ENCODE results near the gene SSC4D.
"Not testable (repeated sequence)": the region's sequence is repeated elsewhere in the genome, so short reads cannot be mapped to it uniquely, and the experiment has no call there.

The SSC4D gene

DNA sequence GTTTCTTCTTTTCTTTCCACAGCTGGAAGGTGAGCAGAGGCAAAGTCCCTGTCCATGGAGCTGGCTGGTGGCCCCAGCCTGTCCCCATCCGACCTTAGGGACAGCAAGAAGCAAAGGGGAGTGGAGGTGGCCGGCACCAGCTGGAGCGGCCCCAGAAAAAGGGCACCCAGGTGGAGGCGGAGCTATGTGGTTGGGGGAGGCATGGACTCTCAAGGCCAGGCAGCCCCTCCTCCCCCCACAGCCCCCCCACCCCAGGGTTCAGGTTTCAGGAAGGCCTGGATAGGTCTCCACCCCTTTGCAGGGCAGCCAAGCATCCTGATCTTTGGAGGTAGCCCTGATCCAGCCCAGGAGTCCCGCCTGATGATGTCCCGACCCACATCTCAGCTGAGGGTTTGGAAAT lies at the start of gene SSC4D:
SSC4D (minus strand) TSS at position 161 of the 400 bp plus-strand sequence. CDS start 5,258 bp downstream, outside the sequence.
- no peak for DNase-seq (ENCODE audit: low read depth in 2 of 2)

DNA sequence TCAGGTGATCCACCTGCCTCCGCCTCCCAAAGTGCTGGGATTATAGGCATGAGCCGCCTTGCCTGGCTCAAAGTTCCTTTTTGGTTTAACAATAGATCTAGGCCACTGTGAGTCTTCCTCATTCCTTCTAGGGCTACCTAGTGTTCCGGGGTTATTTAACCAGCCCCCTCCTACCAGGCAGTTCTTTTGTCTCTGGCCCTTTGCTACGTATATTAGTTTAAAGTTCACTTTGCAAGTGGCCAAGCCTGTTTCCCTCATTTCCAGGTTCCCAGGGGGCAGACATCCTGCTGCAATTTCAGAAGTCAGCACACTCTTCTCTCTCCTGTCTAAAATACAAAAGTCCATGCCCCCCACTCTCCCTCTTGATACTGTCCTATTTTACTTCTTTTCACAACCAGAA lies 49.0 kb upstream of the SSC4D start:
- DNase-seq (ENCODE audit: low read depth in 2 of 2), result not testable (repeated sequence)

DNA sequence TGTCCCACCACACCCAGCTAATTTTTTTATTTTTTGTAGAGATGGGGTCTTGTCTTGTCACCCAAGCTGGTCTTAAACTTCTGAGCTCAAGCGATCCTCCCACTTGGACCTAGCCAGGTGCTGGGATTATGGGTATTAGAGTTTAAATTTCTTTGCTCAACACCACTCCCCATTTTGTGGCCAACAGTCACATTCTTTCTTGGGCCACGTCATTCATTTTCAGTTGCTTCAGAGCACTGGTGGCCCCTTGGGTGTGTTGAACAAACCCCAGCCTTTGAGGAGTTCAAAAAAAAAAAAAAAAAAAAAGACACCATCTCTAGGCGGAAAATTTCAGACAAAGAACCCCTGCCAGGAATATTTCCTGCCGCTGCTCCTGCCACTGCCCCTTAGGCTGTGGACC lies 47.5 kb upstream of the SSC4D start:
- DNase-seq (ENCODE audit: low read depth in 2 of 2), result not testable (repeated sequence)

DNA sequence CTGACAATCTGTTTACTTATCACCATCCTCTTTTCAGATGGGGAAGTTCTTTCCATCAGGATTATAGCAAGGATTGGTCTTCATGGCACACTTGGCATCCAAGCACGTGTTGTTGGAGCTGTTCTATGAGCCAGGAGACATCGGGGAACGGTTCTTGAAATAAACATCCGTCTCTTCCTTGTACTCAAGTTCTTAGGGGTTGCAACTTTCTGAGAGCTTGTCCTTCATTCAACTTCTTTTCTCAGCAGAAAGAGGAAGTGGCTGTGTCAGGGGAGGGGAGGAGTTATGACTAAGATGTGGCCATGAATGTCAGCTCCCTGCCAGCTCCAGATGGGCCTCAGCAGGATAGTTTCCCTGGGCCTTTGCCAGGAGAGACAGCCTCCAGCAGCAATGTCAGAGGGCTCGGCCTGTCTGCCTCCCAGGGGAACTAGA lies 36.1 kb upstream of the SSC4D start:
- not testable (repeated sequence) for DNase-seq (ENCODE audit: low read depth in 2 of 2)

DNA sequence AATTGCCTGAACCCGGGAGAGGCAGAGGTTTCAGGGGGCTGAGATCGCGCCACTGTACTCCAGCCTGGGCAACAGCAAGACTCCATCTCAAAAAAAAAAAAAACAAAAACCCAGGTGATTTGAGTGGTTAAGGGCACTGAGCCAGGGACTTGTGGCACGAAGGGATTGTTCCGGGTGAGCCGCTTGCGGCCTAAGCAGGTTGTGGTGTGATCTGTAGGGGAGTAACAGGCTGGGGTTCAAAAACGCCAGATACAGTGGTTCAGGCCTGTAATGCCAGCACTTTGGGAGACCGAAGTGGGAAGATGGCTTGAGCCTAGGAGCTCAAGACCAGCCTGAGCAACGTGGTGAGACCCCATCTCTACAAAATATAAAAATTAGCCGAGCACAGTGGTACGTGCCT lies 34.3 kb upstream of the SSC4D start:
- not testable (repeated sequence) for DNase-seq (ENCODE audit: low read depth in 2 of 2)

DNA sequence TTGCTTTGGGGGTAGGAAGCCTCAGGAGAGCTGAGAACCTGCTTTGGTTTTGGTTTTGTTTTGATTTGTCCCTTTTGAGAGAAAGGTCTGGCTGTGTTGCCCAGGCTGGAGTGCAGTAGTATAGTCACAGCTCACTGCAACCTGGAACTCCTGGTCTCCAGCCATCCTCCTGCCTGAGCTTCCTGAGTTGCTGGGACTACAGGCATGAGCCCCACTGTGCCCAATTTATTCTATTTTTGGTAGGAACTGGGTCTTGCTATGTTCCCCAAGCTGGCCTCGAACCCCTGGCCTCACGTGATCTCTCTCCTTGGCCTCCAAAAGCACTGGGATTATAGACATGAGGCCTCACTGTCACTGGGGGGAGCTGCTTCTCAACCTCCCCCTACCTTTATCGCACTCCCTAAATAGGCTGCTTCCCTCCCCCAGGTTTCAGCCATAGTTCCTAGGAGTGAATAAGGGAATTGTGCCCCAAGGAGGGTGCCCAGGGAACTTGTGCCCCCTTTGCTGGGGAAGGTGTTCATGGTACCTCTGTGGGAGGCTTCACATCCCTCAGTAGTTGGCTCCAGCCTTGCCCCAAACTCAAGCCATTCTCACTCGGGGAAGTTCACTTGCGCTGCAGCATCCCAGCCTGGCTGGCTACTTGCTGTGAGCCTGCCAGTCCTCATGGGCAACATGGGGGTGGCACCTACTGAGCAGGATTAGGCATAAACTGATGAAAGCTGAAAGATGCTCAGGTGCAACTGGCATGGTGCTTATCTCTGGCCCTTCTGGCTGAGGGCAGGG lies 33.4 kb upstream of the SSC4D start:
- not testable (repeated sequence) for DNase-seq (ENCODE audit: low read depth in 2 of 2)

DNA sequence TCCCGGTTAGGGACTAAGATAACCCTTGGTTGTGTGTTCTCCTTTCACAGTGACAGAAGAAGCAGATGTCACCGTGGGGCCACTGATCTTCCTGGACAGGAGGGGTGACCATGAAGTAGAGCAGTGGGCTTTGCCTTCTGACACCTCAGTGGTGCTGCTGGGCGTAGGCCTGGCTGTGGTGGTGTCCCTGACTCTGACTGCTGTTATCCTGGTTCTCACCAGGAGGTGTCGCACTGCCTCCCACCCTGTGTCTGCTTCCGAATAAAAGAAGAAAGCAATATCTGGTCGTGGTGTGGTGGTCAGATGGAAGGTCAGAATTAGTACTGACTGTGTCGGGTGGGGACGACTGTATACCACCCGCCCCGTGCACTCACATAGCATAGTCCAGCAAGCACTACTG lies 32.3 kb upstream of the SSC4D start:
- not testable (repeated sequence) for DNase-seq (ENCODE audit: low read depth in 2 of 2)

DNA sequence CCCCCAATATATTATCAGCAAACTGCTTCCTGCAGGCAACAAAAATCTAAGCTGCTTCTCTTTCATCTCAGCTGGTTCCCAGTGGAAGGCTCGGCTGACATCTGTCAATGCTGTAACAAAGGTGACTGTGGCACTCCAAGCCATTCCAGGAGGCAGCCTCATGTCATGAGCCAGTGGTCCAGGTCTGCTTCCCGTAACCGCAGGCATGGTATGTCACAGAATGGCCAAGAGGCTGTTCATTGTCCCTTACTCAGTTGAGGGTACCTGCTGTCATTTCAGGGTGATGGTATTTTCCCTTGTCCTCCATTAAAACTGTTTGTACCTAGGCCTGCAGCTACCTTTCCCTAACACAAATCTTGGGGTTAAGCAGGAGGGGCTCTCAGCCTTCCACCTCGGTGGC lies 30.9 kb upstream of the SSC4D start:
- DNase-seq (ENCODE audit: low read depth in 2 of 2), result not testable (repeated sequence)

DNA sequence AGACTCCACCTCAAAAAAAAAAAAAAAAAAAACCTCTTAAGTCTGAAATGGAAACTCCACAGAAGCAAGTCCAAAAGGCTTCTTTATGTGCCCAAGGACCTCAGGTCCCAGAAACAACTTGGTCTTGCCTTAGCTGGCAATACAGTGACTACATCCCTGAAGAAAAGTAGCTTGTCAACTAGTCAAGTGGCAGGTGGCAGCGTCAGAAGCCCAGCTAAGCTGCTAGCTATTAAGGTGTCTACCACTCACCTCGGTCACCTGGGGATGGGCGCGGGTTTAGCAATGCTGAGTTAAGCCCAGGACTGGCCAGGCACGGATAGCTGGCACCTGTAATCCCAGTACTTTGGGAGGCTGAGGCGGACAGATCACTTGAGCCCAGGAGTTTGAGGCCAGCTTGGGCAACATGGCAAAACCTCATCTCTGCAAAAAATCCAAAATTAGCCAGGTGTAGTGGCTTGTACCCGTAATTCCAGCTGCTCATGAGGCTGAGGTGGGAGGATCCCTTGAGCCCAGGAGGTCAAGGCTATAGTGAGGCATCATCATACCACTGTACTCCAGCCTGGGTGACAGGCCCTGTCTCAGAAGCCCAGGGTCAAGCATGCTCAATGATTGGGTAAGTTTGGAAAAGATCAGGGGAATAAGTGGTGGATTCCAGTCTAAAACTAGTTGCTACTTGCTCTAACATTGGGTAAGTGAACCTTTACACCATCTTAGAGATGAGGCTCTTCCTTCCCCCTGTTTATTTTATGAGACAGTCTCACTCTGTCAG lies 29.8 kb upstream of the SSC4D start:
- DNase-seq (ENCODE audit: low read depth in 2 of 2), result not testable (repeated sequence)

DNA sequence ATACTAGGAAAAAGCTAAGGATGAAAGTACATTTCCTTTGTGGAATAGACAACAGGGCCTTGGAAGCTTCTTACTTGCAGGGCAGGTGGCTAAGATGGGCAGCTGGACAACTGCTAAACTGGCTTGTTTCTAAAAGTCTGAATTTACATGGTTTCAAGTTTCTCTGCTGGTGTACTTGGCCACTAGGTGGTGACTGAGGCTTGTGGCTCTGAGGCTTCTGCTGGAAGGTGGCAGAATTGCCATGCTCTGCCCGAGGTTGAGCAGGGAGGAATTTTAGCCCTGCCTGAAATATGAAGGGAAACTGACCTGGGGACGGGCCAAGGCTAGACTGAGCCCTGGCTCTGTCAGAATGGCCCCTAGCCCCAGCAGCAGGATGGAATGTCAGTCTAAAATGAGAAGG lies 28.4 kb upstream of the SSC4D start:
- DNase-seq (ENCODE audit: low read depth in 2 of 2), result peak; percentile 20 to 48

DNA sequence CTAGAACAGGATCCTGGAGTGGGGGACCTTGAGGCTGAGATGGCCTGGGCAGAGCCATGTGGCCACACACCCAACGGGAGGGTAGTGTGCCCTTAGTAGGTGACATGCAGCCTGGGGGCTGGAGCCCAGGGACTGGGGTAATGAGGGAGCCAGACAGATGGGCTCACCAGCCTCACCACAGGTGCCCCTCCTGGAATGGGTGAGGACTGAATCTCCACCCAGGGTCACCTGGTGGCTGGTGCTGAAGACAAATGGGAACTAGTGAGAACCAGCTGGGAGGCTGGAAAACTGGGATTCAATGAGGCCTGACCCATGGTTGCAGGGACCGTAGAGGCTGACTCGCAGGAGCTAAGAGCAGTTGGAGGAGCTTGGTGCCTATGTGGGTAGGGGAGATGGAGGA lies 21.3 kb upstream of the SSC4D start:
- DNase-seq (ENCODE audit: low read depth in 2 of 2), result no peak

DNA sequence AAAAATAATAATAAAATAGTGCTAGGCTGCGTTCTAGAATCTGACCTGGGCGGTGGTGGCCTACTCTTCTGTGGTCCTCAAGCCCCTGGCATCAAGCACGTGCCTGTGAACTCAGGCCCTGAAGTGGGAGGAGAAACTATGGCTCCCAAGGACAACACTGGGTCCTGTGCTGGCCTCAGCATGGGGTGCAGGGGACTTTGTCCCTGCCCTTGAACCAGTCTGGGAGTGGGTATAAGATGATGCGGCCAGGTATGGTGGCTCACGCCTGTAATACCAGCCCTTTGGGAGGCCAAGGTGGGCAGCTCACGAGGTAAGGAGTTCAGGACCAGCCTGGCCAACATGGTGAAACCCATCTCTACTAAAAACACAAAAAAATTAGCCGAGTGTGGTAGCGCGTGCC lies 20.7 kb upstream of the SSC4D start:
- DNase-seq (ENCODE audit: low read depth in 2 of 2), result no peak

DNA sequence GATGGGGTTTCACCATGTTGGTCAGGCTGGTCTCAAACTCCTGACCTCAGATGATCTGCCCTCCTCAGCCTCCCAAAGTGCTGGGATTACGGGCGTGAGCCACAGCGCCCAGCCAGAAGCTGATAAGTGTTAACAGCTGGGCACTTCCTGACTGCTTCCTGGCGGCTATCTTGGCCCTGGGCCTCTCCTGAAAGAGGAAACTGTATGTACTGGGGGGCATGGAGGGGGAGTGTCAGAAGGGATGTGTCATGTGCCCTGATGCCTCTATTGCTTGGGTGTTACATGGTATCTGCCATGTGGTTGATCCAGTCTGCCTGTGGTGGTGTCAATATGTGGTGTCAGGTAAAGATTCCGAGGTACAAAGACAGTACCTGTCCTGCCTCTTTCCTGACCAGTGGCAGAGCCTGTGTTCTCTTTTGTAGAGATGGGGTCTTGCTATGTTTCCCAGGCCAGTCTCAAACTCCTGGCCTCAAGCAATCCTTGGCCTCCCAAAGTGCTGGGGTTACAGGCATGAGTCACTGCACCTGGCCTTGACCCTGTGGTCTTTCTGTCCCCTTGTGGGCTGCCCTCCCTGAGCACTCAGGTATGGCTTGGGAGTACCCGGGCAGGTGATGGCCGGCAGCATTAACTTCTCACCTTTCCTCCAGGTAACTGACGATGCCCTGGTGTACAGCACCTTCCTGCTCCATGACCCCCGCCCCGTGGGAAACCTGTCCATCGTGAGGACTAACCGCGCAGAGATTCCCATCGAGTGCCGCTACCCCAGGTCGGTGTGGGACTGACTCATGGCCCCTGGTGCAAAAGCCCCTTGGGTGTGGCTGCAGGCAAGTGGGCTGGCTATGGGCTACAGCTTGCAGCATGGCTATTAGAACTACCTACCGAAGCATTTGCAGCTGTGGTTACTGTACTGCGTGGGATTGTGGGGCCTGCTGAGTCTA lies 19.6 kb upstream of the SSC4D start:
- no peak for DNase-seq (ENCODE audit: low read depth in 2 of 2)

DNA sequence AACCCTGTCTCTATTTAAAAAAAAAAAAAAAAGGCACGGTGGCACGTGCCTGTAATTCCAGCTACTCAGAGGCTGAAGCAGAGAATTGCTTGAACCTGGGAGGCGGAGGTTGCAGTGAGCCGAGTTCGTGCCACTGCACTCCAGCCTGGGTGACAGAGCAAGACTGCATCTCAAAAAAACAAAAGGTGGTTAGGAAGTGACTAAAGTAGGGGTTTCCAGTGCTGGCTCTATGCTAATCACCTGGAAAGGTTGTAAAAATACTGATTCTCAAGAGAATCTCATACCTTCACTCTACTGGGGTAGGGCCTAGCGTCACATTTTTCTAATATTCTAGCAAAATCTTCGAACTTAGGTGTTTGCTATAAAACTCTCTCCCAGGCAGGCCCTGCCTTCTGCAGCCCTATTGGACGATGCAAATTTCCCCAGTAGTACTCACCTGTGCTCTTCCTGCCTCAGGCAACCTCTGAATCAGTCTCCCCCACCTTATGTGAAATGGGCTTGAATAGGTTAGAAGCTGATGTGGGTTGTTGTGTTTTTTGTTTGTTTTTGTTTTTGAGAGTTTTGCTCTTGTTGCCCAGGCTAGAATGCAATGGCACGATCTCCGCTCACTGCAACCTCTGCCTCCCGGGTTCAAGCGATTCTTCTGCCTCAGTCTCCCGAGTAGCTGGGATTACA lies 18.8 kb upstream of the SSC4D start:
- DNase-seq (ENCODE audit: low read depth in 2 of 2), result no peak

DNA sequence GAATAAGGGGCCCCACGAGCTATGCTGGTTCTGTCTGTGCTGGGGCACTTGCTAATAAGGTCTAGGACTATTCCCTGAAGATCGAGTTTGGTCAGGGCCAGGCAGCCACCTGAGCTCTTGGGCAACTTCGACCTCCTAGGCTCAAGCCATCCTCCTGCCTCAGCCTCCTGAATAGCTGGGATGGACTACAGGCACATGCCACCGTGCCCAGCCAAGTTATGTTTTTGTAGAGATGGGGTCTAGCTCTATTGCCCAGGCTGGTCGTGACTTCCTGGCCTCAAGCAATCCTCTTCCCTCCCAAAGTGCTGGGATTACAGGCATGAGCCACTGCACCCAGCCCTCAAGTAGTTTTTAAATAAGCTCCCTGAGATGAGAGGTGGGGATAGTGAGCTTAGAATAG lies 18.1 kb upstream of the SSC4D start:
- no peak for DNase-seq (ENCODE audit: low read depth in 2 of 2)

DNA sequence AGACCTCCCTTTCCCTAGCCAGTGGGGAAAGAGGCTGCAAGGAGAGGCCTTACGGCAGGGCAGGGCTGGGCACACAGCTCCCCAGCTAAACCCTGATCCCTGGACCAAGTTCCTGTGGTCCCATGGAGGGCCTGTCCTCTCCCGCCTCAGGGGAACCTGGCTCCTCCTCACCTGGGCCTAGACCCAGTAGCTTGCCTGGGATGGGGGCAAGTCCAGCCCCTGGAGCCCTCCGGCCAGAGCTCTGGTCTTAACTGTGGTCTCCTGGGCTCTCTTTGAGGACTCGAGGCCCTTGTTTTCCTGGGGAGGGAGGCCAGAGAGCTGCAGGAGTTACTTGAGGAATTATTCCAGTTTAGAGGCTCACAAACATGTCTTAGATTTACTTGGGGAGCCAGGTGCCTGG lies 16.7 kb upstream of the SSC4D start:
- DNase-seq (ENCODE audit: low read depth in 2 of 2), result no peak

DNA sequence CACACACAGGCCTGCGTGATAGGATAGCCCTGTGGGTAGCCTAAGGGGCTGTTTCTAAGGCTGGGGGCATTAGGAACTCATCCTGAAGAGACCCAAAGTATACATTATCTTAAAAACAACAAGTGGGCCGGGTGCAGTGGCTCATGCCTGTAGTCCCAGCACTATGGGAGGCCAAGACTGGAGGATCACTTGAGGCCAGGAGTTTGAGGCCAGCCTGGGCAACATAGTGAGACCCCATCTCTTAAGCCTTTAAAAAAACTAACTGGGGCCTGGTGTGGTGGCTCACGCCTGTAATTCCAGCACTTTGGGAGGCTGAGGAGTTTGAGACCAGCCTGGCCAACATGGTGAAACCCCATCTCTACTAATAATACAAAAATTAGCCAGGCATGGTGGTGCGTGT lies 16.1 kb upstream of the SSC4D start:
- DNase-seq (ENCODE audit: low read depth in 2 of 2), result not testable (repeated sequence)

DNA sequence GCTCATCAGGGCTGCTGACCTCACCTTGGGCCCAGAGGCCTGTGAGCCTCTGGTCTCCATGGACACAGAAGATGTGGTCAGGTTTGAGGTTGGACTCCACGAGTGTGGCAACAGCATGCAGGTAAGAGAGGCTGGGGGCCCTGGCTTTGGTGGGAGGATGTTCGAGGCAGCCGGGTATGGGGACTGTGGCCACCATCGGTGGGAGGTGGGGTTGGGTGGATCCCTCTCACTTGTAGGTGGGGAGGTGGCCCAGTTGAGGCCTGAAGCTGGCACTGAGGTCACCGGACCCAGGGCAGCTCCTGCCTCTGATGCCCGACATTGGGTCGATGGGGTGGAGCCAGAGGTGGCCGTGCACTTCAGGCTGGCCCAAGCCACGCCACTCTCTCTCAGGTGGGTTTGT lies 15.7 kb upstream of the SSC4D start:
- DNase-seq (ENCODE audit: low read depth in 2 of 2), result no peak

DNA sequence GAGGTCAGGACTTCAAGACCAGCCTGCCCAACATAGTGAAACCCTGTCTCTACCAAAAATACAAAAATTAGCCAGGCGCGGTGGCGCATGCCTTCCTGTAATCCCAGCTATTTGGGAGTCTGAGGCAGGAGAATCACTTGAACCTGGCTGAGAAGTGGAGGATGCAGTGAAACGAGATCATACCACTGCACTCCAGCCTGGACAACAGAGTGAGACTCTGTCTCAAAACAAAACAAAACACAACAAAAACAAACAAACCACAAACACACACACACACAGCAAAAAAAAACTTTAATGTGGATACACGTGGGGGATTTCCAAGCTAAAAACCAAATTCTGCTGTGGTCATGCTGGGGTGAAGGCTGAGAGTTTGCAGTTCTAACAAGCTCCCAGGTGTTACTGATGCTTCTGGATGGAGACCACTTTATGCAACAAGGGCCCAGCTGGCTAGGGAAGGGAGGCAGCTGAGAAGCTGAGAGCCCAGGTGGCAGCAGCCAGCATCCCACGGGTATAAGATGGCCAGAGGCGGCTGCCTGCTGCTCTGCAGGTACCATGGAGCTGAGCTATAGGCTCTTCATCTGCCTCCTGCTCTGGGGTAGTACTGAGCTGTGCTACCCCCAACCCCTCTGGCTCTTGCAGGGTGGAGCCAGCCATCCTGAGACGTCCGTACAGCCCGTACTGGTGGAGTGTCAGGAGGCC lies 15.1 kb upstream of the SSC4D start, which contains the start of gene ZP3:
ZP3 (plus strand) TSS at position 538 of the 699 bp plus-strand sequence; CDS start at position 553, 15 bp downstream.
- no peak for DNase-seq (ENCODE audit: low read depth in 2 of 2)

DNA sequence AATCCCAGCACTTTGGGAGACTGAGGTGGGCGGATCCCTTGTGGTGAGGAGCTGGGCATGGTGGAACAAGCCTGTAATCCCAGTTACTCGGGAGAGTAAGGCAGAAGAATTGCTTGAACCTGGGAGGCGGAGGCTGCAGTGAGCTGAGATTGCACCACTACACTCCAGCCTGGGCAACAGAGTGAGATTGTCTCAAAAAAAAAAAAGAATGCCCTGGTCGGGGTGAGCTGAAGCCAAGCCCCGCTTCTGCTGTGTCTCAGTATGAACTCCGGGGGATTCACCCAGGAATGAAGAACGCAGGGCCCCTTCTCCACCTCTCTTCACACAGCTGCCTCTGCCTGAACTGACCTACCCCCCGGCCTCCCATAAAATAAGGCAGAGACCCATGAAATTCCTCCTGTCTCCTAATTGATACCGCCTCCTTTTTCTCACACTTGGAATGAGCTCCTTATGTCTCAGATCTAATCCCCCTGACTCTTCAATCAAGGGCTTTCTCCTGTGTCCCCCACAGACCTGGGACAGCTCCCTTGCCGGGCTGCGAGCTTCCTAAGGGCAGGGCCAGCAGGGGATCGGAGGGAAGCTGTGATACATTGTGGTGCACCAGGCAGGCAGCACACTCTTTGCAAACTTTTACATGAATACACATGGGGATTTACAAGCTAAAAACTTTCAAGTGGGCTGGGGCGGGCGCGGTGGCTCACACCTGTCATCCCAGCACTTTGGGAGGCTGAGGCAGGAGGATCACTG lies 14.3 kb upstream of the SSC4D start:
- no peak for DNase-seq (ENCODE audit: low read depth in 2 of 2)
